ENCODE data around the gene TOMM7. TPM values are rescaled to one million over a fixed set of nuclear protein-coding genes. Genes with fewer than 3 reads are reported as not detected.

The TOMM7 gene
- total and polyA plus RNA-seq, 9 of the 15 experiments (the other 6 are each of a cell fraction or from before 2014, with no cell fraction given), result 283 to 1,717 (median 638) TPM

DNA sequence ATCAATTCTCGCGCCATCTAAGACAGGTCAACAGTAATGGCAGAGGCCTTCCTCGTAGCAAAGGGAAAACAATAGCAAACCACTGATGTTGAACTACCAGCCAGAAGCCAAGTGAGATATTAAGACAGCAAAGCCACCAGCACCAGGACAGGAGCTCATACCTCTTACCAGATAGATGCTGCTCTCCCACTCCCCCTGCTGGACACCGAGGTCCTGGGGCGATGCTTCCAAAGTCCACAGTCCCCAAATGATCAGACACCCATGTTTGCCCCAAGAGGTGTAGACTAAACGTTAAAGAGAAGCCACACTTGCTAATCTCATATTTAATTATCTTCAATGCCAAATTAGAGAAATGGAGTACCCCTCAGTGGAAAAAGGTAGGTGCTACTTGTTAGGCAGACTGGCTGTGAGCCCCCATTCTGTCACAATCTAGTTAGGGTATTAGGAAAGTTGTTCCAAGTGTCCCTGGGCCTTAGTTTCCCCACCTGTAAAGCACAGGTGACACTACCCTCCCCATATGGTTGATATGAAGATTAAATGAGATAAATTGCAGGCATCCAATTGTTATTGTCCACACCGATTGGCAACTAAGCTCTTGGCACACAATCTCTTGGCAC, 39.9 kb downstream of the TOMM7 start (continued):
- TF ChIP-seq SOX6 (IDR thresholded peaks at IDR 0.05), result 0 out of 2 replicates have a peak, but pooled peaks have one; percentile 11
- no peak for TF ChIP-seq RHOXF2B (CRISPR knock-in tag; conservative IDR thresholded peaks at IDR 0.05)
- TF ChIP-seq, protein P1, sequence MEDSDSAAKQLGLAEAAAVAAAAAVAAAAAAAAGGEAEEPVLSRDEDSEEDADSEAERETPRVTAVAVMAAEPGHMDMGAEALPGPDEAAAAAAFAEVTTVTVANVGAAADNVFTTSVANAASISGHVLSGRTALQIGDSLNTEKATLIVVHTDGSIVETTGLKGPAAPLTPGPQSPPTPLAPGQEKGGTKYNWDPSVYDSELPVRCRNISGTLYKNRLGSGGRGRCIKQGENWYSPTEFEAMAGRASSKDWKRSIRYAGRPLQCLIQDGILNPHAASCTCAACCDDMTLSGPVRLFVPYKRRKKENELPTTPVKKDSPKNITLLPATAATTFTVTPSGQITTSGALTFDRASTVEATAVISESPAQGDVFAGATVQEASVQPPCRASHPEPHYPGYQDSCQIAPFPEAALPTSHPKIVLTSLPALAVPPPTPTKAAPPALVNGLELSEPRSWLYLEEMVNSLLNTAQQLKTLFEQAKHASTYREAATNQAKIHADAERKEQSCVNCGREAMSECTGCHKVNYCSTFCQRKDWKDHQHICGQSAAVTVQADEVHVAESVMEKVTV (CRISPR knock-in tag; IDR thresholded peaks at IDR 0.05), result peak; percentile 64
- TF ChIP-seq ESRRA (IDR thresholded peaks at IDR 0.05; ENCODE audit: borderline replicate concordance, low read depth), result 0 out of 2 replicates have a peak, but pooled peaks have one; percentile 24
- peak; percentile 17 for TF ChIP-seq KLF16 (IDR thresholded peaks at IDR 0.05)
- TF ChIP-seq TCF3 (CRISPR knock-in tag; IDR thresholded peaks at IDR 0.05), result no peak
- TF ChIP-seq CC2D1A (IDR thresholded peaks at IDR 0.05), result 0 out of 2 replicates have a peak, but pooled peaks have one; percentile 30
- TF ChIP-seq ARID3B (CRISPR knock-in tag; IDR thresholded peaks at IDR 0.05; ENCODE audit: borderline replicate concordance), result no peak
- no peak for TF ChIP-seq ZKSCAN8 (CRISPR knock-in tag; IDR thresholded peaks at IDR 0.05)
- no peak for TF ChIP-seq ARHGAP35 (IDR thresholded peaks at IDR 0.05; ENCODE audit: partially characterized antibody)
- peak; percentile 94 for TF ChIP-seq ZNF12 (CRISPR knock-in tag; IDR thresholded peaks at IDR 0.05)
- TF ChIP-seq ARID1B (IDR thresholded peaks at IDR 0.05), result no peak
- TF ChIP-seq SMAD4 (CRISPR knock-in tag; conservative IDR thresholded peaks at IDR 0.05), result no peak
- TF ChIP-seq ATF6 (CRISPR knock-in tag; IDR thresholded peaks at IDR 0.05), result no peak
- no peak for TF ChIP-seq TOE1 (IDR thresholded peaks at IDR 0.05; ENCODE audit: borderline replicate concordance)
- TF ChIP-seq TOE1 (CRISPR knock-in tag; IDR thresholded peaks at IDR 0.05; ENCODE audit: borderline replicate concordance, low read depth), result no peak
- TF ChIP-seq, protein P2, sequence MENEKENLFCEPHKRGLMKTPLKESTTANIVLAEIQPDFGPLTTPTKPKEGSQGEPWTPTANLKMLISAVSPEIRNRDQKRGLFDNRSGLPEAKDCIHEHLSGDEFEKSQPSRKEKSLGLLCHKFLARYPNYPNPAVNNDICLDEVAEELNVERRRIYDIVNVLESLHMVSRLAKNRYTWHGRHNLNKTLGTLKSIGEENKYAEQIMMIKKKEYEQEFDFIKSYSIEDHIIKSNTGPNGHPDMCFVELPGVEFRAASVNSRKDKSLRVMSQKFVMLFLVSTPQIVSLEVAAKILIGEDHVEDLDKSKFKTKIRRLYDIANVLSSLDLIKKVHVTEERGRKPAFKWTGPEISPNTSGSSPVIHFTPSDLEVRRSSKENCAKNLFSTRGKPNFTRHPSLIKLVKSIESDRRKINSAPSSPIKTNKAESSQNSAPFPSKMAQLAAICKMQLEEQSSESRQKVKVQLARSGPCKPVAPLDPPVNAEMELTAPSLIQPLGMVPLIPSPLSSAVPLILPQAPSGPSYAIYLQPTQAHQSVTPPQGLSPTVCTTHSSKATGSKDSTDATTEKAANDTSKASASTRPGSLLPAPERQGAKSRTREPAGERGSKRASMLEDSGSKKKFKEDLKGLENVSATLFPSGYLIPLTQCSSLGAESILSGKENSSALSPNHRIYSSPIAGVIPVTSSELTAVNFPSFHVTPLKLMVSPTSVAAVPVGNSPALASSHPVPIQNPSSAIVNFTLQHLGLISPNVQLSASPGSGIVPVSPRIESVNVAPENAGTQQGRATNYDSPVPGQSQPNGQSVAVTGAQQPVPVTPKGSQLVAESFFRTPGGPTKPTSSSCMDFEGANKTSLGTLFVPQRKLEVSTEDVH (IDR thresholded peaks at IDR 0.05; ENCODE audit: low read depth, partially characterized antibody), result no peak
- no peak for TF ChIP-seq EWSR1 (IDR thresholded peaks at IDR 0.05; ENCODE audit: borderline replicate concordance, low read depth, partially characterized antibody)
- no peak for TF ChIP-seq ZNF696 (CRISPR knock-in tag; conservative IDR thresholded peaks at IDR 0.05)

Data from K562 (cell line).